Measurements from ENCODE around the gene UNC119. TPM values are rescaled to one million over a fixed set of nuclear protein-coding genes. Genes with fewer than 3 reads are reported as not detected.
"Not testable (repeated sequence)": the region's sequence is repeated elsewhere in the genome, so short reads cannot be mapped to it uniquely, and the experiment has no call there.

Gene UNC119
- total RNA-seq, 1 experiment from 2014 or later: 17.8 TPM

GRCh38 chr17:28522281-28522680, 30.1 kb downstream of the UNC119 start:
- DNase-seq (ENCODE audit: low read depth): not testable (repeated sequence)

GRCh38 chr17:28521311-28522085, 30.9 kb downstream of the UNC119 start:
- DNase-seq (ENCODE audit: low read depth): no peak

GRCh38 chr17:28520687-28521086, 31.7 kb downstream of the UNC119 start:
- no peak for DNase-seq (ENCODE audit: low read depth)

GRCh38 chr17:28519236-28519635, 33.2 kb downstream of the UNC119 start:
- no peak for DNase-seq (ENCODE audit: low read depth)

- DNase-seq (ENCODE audit: low read depth): no peak
These were observed 33.8 kb downstream of the UNC119 start for GRCh38 chr17:28518578-28518977.

- no peak for DNase-seq (ENCODE audit: low read depth)
These were observed 34.3 kb downstream of the UNC119 start for GRCh38 chr17:28518132-28518531.

GRCh38 chr17:28515518-28515917, 36.9 kb downstream of the UNC119 start:
- DNase-seq (ENCODE audit: low read depth): no peak

GRCh38 chr17:28514561-28515002, 37.8 kb downstream of the UNC119 start:
- DNase-seq (ENCODE audit: low read depth): no peak

- DNase-seq (ENCODE audit: low read depth): no peak
These were observed 38.9 kb downstream of the UNC119 start for GRCh38 chr17:28513476-28513875.

GRCh38 chr17:28511858-28512461, 40.5 kb downstream of the UNC119 start:
- no peak for DNase-seq (ENCODE audit: low read depth)

GRCh38 chr17:28509789-28510188, 42.6 kb downstream of the UNC119 start:
- DNase-seq (ENCODE audit: low read depth): no peak

- no peak for DNase-seq (ENCODE audit: low read depth)
These were observed 44.2 kb downstream of the UNC119 start for GRCh38 chr17:28508211-28508724.

GRCh38 chr17:28507567-28508203, 44.7 kb downstream of the UNC119 start:
- DNase-seq (ENCODE audit: low read depth): no peak

GRCh38 chr17:28506763-28507487, 45.5 kb downstream of the UNC119 start:
- no peak for DNase-seq (ENCODE audit: low read depth)

GRCh38 chr17:28505986-28506665, 46.3 kb downstream of the UNC119 start, which contains the start of gene FOXN1:
FOXN1 (plus strand) TSS chr17:28506348; CDS start chr17:28523970, 17,622 bp downstream.
- no peak for DNase-seq (ENCODE audit: low read depth)

- DNase-seq (ENCODE audit: low read depth): no peak
These were observed 49.0 kb downstream of the UNC119 start for GRCh38 chr17:28503420-28503819.

GRCh38 chr17:28501421-28502284, 50.8 kb downstream of the UNC119 start:
- no peak for DNase-seq (ENCODE audit: low read depth)

GRCh38 chr17:28500712-28501379, 51.6 kb downstream of the UNC119 start:
- no peak for DNase-seq (ENCODE audit: low read depth)

- DNase-seq (ENCODE audit: low read depth): no peak
These were observed 52.6 kb downstream of the UNC119 start for GRCh38 chr17:28499684-28500357.
